Karpas-422 (cell line): ENCODE data around the gene FAHD2B. TPM values are rescaled to one million over a fixed set of nuclear protein-coding genes. Genes with fewer than 3 reads are reported as not detected.
A peak's percentile ranks its signal among the peaks of the same experiment; 100 is the strongest.
"Not testable (repeated sequence)": the region's sequence is repeated elsewhere in the genome, so short reads cannot be mapped to it uniquely, and the experiment has no call there.

Experiments used
- DNase-seq: peaks from one replicate; pipeline ENCODE4 v3.0.0-alpha.2; 2015
- H2AFZ ChIP-seq: fragments of 200-600 bp; sonication (generic); 2 replicates; pipeline ENCODE4 v1.6.1; 2014; ENCODE audit warnings: antibody characterized with exemption, low read length, mixed read lengths
- H3K27ac ChIP-seq: fragments of 200-600 bp; sonication (generic); 2 replicates; pipeline ENCODE4 v1.5.1; 2014; ENCODE audit warnings: mild to moderate bottlenecking, low read length, moderate library complexity
- H3K27me3 ChIP-seq: fragments of 200-600 bp; sonication (generic); 2 replicates; pipeline ENCODE4 v1.6.1; 2014; ENCODE audit warnings: low read length, mixed read lengths
- H3K36me3 ChIP-seq: fragments of 200-600 bp; sonication (generic); 2 replicates; pipeline ENCODE4 v1.6.1; 2014; ENCODE audit warnings: low read length, mixed read lengths; ENCODE audit not compliant: insufficient read depth
- H3K4me1 ChIP-seq: fragments of 200-600 bp; sonication (generic); 2 replicates; pipeline ENCODE4 v1.6.1; 2014; ENCODE audit warnings: mild to moderate bottlenecking, low read length, mixed read lengths
- H3K4me2 ChIP-seq: fragments of 200-600 bp; sonication (generic); 2 replicates; pipeline ENCODE4 v1.6.1; 2014; ENCODE audit warnings: low read length, low read depth, mild to moderate bottlenecking; ENCODE audit not compliant: poor library complexity, severe bottlenecking
- H3K4me3 ChIP-seq: fragments of 200-600 bp; sonication (generic); 2 replicates; pipeline ENCODE4 v1.5.1; 2014; ENCODE audit warnings: mild to moderate bottlenecking, antibody characterized with exemption, low read length, mixed read lengths
- H3K79me2 ChIP-seq: fragments of 200-600 bp; sonication (generic); 2 replicates; pipeline ENCODE4 v1.6.1; 2014; ENCODE audit warnings: mild to moderate bottlenecking, low read length, mixed read lengths
- H3K9ac ChIP-seq: fragments of 200-600 bp; sonication (generic); 2 replicates; pipeline ENCODE4 v1.6.0; 2014; ENCODE audit warnings: low read length
- H3K9me2 ChIP-seq: fragments of 200-600 bp; sonication (generic), shearing (Covaris generic); replicated peaks from 2 replicates; pipeline ENCODE4 v1.6.0; 2014; ENCODE audit warnings: mild to moderate bottlenecking, low read length, moderate library complexity; ENCODE audit not compliant: insufficient read depth
- H3K9me3 ChIP-seq: fragments of 300-700, 200-600 bp; sonication (generic); 2 replicates; pipeline ENCODE4 v1.6.1; 2014; ENCODE audit warnings: low read length, mixed read lengths
- H4K20me1 ChIP-seq: fragments of 200-600 bp; sonication (generic); 2 replicates; pipeline ENCODE4 v1.6.1; 2014; ENCODE audit warnings: mild to moderate bottlenecking, antibody characterized with exemption, low read length, low read depth; ENCODE audit not compliant: insufficient read depth
- small RNA-seq: library from RNA; depleted of rRNA; stranded (forward); fragments of <200 nt; gene quantifications from one replicate; pipeline ENCODE3, GENCODE V24; 2014
- total RNA-seq: library from RNA; depleted of rRNA; stranded (reverse); fragments of >200 nt; shearing (Covaris generic); gene quantifications from 2 replicates; pipeline ENCODE4 v1.2.3, GENCODE V29; 2014; ENCODE audit warnings: low replicate concordance; rRNA removed

FAHD2B gene
- total RNA-seq, 1 experiment from 2014 or later: 33.0 TPM

- not testable (repeated sequence) for H3K9me2 ChIP-seq, H3K4me3 ChIP-seq, H3K27me3 ChIP-seq, H3K36me3 ChIP-seq, H3K9me3 ChIP-seq, H3K27ac ChIP-seq, H3K79me2 ChIP-seq, H4K20me1 ChIP-seq, H2AFZ ChIP-seq
- peak overlapping the region; percentile 45 for H3K4me2 ChIP-seq
- 0 out of 2 replicates have a peak overlapping the region, but pooled peaks have one; percentile 20 for H3K9ac ChIP-seq
- peaks cover 11% of the 10 kb centered on the region for H3K4me1 ChIP-seq
- DNase-seq: peak; percentile 58
These were observed 38.5 kb downstream of the FAHD2B start for GRCh38 chr2:97056150-97056549.

GRCh38 chr2:97050032-97050431, 44.6 kb downstream of the FAHD2B start:
- H3K4me3 ChIP-seq: peak overlapping the region; percentile 51

GRCh38 chr2:97048448-97048847, 46.2 kb downstream of the FAHD2B start:
- peak overlapping the region; percentile 71 for H3K4me2 ChIP-seq
- not testable (repeated sequence) for H3K36me3 ChIP-seq, H2AFZ ChIP-seq, H3K27me3 ChIP-seq, H3K79me2 ChIP-seq, H3K9me2 ChIP-seq, H3K4me3 ChIP-seq, H3K9me3 ChIP-seq, H4K20me1 ChIP-seq
- H3K27ac ChIP-seq: peak overlapping the region; percentile 89
- H3K9ac ChIP-seq: peak overlapping the region; percentile 41; the same call in 1 of the 2 replicates
- H3K4me1 ChIP-seq: peaks cover 61% of the 10 kb centered on the region
- peak; percentile 65 for DNase-seq

More at GRCh38 chr2:97050032-97050431, 44.6 kb downstream of the FAHD2B start:
- H3K9me2 ChIP-seq, H3K79me2 ChIP-seq, H4K20me1 ChIP-seq, H3K27me3 ChIP-seq, H3K9me3 ChIP-seq, H3K36me3 ChIP-seq, H2AFZ ChIP-seq: not testable (repeated sequence)
- Histone ChIP-seq H3K27ac (peak overlapping the region; percentile 78), H3K4me2 (peak overlapping the region; percentile 75), H3K4me1 (peaks cover 57% of the 10 kb centered on the region), H3K9ac (peak overlapping the region; percentile 58; the same call in 1 of the 2 replicates)
- DNase-seq: peak; percentile 61

GRCh38 chr2:97046676-97047075, 48.0 kb downstream of the FAHD2B start:
- Histone ChIP-seq H3K4me3 (peak overlapping the region; percentile 54), H3K9ac (peak overlapping the region; percentile 51), H3K4me1 (peaks cover 61% of the 10 kb centered on the region), H3K4me2 (peak overlapping the region; percentile 71), H3K27ac (peak overlapping the region; percentile 89)
- not testable (repeated sequence) for H3K36me3 ChIP-seq, H3K79me2 ChIP-seq, H2AFZ ChIP-seq, H3K9me3 ChIP-seq, H3K9me2 ChIP-seq, H3K27me3 ChIP-seq, H4K20me1 ChIP-seq
- peak; percentile 68 for DNase-seq

- not testable (repeated sequence) for H3K9me3 ChIP-seq, H2AFZ ChIP-seq
These were observed 48.7 kb downstream of the FAHD2B start for GRCh38 chr2:97045895-97046499.

More at GRCh38 chr2:97045895-97046499, 48.7 kb downstream of the FAHD2B start:
- peak overlapping the region; percentile 54 for H3K4me3 ChIP-seq
- peak; percentile 90 for DNase-seq
- peak overlapping the region; percentile 89 for H3K27ac ChIP-seq
- not testable (repeated sequence) for H4K20me1 ChIP-seq, H3K36me3 ChIP-seq, H3K9me2 ChIP-seq, H3K27me3 ChIP-seq, H3K79me2 ChIP-seq
- peak overlapping the region; percentile 51 for H3K9ac ChIP-seq
- peak overlapping the region; percentile 71 for H3K4me2 ChIP-seq
- peaks cover 57% of the 10 kb centered on the region for H3K4me1 ChIP-seq

Small RNAs within 50 kb of the gene (small RNA-seq; reads per million reads assigned to genes)
- gene AC018892.1 (not detected), gene IGKV1OR2-3 (not detected), gene IGKV2OR2-2 (not detected), gene RN7SL313P (not detected)

Other genes starting within 250 kb of the FAHD2B start
- 11.1 and 12.5 TPM in 2 replicates for gene ANKRD39, start 236.9 kb downstream of the FAHD2B start, total RNA-seq
- 2.5 and 6.3 TPM in 2 replicates for gene SEMA4C, start 224.8 kb downstream of the FAHD2B start, total RNA-seq
- not detected in 2 replicates for gene FAM178B, start 108.3 kb downstream of the FAHD2B start, total RNA-seq
- 57.3 and 84.2 TPM in 2 replicates for gene ANKRD36, start 18.3 kb upstream of the FAHD2B start, total RNA-seq